Ovary (tissue), 3 donors: ENCODE results near the gene PAIP2B.

Experiments used
- CTCF ChIP-seq, 3 donors: fragments of 450-650 bp in 2 of 3; fragments of 200-600 bp in 1 of 3; IDR thresholded peaks; one replicate each; pipeline versions ENCODE4 v1.5.1 to v1.8.0; 2016 to 2022; ENCODE audit warnings: antibody characterized with exemption in 3 of 3, mild to moderate bottlenecking in 1 of 3
- EP300 ChIP-seq: sonication (generic); formaldehyde crosslinking; IDR thresholded peaks from one replicate; pipeline ENCODE4 v1.6.1; 2017; ENCODE audit warnings: antibody characterized with exemption
- POLR2A ChIP-seq: fragments of 450-650 bp; IDR thresholded peaks from one replicate; pipeline ENCODE4 v1.6.1; 2017; ENCODE audit warnings: antibody characterized with exemption, mild to moderate bottlenecking, moderate library complexity
- donor health status: DM: no; HTN: no; CAD: no.

GRCh38 chr2:71191570-71191943 lies 35.3 kb downstream of the PAIP2B start:
- no peak for TF ChIP-seq CTCF (IDR thresholded peaks at IDR 0.05)
- TF ChIP-seq POLR2A = no peak
- TF ChIP-seq EP300 = no peak
